ENCODE results near the gene TAS2R50.
A peak's percentile ranks its signal among the peaks of the same experiment; 100 is the strongest.

Gene TAS2R50

GRCh38 chr12:10943167-10943566 lies 43.5 kb downstream of the TAS2R50 start:
- no peak overlapping the region for H2BK12ac ChIP-seq (ENCODE audit: low read length in 2 of 2)
- no peaks in the 10 kb centered on the region for H3K36me3 ChIP-seq (ENCODE audit: control insufficient read depth in 1 of 2, insufficient read depth in 2 of 2, low read depth in 1 of 2, low read length in 2 of 2)
- H3K9ac ChIP-seq (ENCODE audit: low read length) = no peak overlapping the region
- H3K18ac ChIP-seq (ENCODE audit: low read depth in 1 of 2, low read length in 2 of 2) = no peak overlapping the region
- no peak overlapping the region for H3K4me2 ChIP-seq (ENCODE audit: low read length, poor library complexity, severe bottlenecking)
- no peak overlapping the region for H3K4me3 ChIP-seq (ENCODE audit: insufficient read depth in 1 of 2, low read depth in 1 of 2, low read length in 2 of 2)
- peak overlapping the region; percentile 13 for H3K27ac ChIP-seq (ENCODE audit: low read length, poor library complexity, severe bottlenecking)
- H3K23ac ChIP-seq (ENCODE audit: low read length in 2 of 2) = no peak overlapping the region
- H3K14ac ChIP-seq (ENCODE audit: low read length in 2 of 2) = no peak overlapping the region
- H4K91ac ChIP-seq (ENCODE audit: low read length) = no peak overlapping the region
- H3K9me3 ChIP-seq (ENCODE audit: control insufficient read depth, low read length) = peaks cover 25% of the 10 kb centered on the region
- H4K8ac ChIP-seq (ENCODE audit: low read length) = no peak overlapping the region
- DNase-seq = no peak
- WGBS = 98% methylated on average over 2 of the region's 2 CpGs
- no peak overlapping the region for H2BK5ac ChIP-seq (ENCODE audit: low read depth, low read length, poor library complexity, severe bottlenecking)
- peaks cover 3% of the 10 kb centered on the region for H3K79me1 ChIP-seq (replicated peaks; ENCODE audit: low read length, poor library complexity, severe bottlenecking)
- H2BK120ac ChIP-seq (ENCODE audit: low read depth, low read length) = no peak overlapping the region
- peaks cover 6% of the 10 kb centered on the region for H3K4me1 ChIP-seq (ENCODE audit: control insufficient read depth, insufficient read depth, low read depth, low read length)
- H3K4ac ChIP-seq (ENCODE audit: low read depth in 1 of 2, low read length in 2 of 2) = no peak overlapping the region
- no peak overlapping the region for H2AK5ac ChIP-seq (ENCODE audit: low read length, severe bottlenecking)
- no peaks in the 10 kb centered on the region for H3K27me3 ChIP-seq (ENCODE audit: control insufficient read depth in 1 of 2, insufficient read depth in 1 of 2, low read length in 2 of 2)
- H2AFZ ChIP-seq (ENCODE audit: low read depth, low read length) = no peak overlapping the region
- H2BK15ac ChIP-seq (ENCODE audit: low read depth, poor library complexity, severe bottlenecking) = no peak overlapping the region

- no peak overlapping the region for H3K23ac ChIP-seq (ENCODE audit: low read length in 2 of 2)
- WGBS = 68% methylated on average over 4 of the region's 4 CpGs
- H2BK15ac ChIP-seq (ENCODE audit: low read depth, poor library complexity, severe bottlenecking) = no peak overlapping the region
- peak overlapping the region; percentile 43 for H3K27ac ChIP-seq (ENCODE audit: low read length, poor library complexity, severe bottlenecking)
- no peak overlapping the region for H3K4me2 ChIP-seq (ENCODE audit: low read length, poor library complexity, severe bottlenecking)
- H3K4ac ChIP-seq (ENCODE audit: low read depth in 1 of 2, low read length in 2 of 2) = no peak overlapping the region
- no peaks in the 10 kb centered on the region for H3K27me3 ChIP-seq (ENCODE audit: control insufficient read depth in 1 of 2, insufficient read depth in 1 of 2, low read length in 2 of 2)
- H3K79me1 ChIP-seq (replicated peaks; ENCODE audit: low read length, poor library complexity, severe bottlenecking) = peaks cover 3% of the 10 kb centered on the region
- H2AK5ac ChIP-seq (ENCODE audit: low read length, severe bottlenecking) = peak overlapping the region; percentile 80
- H4K91ac ChIP-seq (ENCODE audit: low read length) = no peak overlapping the region
- no peak overlapping the region for H4K8ac ChIP-seq (ENCODE audit: low read length)
- peak overlapping the region in 1 of 2 experiments; percentile 1 for H3K14ac ChIP-seq (ENCODE audit: low read length in 2 of 2)
- no peak overlapping the region for H3K9ac ChIP-seq (ENCODE audit: low read length)
- H3K18ac ChIP-seq (ENCODE audit: low read depth in 1 of 2, low read length in 2 of 2) = no peak overlapping the region
- H3K36me3 ChIP-seq (ENCODE audit: control insufficient read depth in 1 of 2, insufficient read depth in 2 of 2, low read depth in 1 of 2, low read length in 2 of 2) = no peaks in the 10 kb centered on the region
- no peak overlapping the region for H3K4me3 ChIP-seq (ENCODE audit: insufficient read depth in 1 of 2, low read depth in 1 of 2, low read length in 2 of 2)
- no peak overlapping the region for H2BK120ac ChIP-seq (ENCODE audit: low read depth, low read length)
- H3K4me1 ChIP-seq (ENCODE audit: control insufficient read depth, insufficient read depth, low read depth, low read length) = peaks cover 6% of the 10 kb centered on the region
- H2BK5ac ChIP-seq (ENCODE audit: low read depth, low read length, poor library complexity, severe bottlenecking) = no peak overlapping the region
- peaks cover 14% of the 10 kb centered on the region for H3K9me3 ChIP-seq (ENCODE audit: control insufficient read depth, low read length)
- H2AFZ ChIP-seq (ENCODE audit: low read depth, low read length) = no peak overlapping the region
- H2BK12ac ChIP-seq (ENCODE audit: low read length in 2 of 2) = no peak overlapping the region
- DNase-seq = no peak
These were observed 44.6 kb downstream of the TAS2R50 start for GRCh38 chr12:10941916-10942607.

- H3K79me1 ChIP-seq (replicated peaks; ENCODE audit: low read length, poor library complexity, severe bottlenecking) = peaks cover 3% of the 10 kb centered on the region
- no peak for DNase-seq
- no peak overlapping the region for H3K4ac ChIP-seq (ENCODE audit: low read depth in 1 of 2, low read length in 2 of 2)
- H2BK15ac ChIP-seq (ENCODE audit: low read depth, poor library complexity, severe bottlenecking) = no peak overlapping the region
- no peak overlapping the region for H3K4me3 ChIP-seq (ENCODE audit: insufficient read depth in 1 of 2, low read depth in 1 of 2, low read length in 2 of 2)
- peak overlapping the region; percentile 43 for H3K27ac ChIP-seq (ENCODE audit: low read length, poor library complexity, severe bottlenecking)
- H2BK5ac ChIP-seq (ENCODE audit: low read depth, low read length, poor library complexity, severe bottlenecking) = no peak overlapping the region
- no peak overlapping the region for H3K23ac ChIP-seq (ENCODE audit: low read length in 2 of 2)
- H4K91ac ChIP-seq (ENCODE audit: low read length) = no peak overlapping the region
- no peak overlapping the region for H3K9ac ChIP-seq (ENCODE audit: low read length)
- no peak overlapping the region for H2BK12ac ChIP-seq (ENCODE audit: low read length in 2 of 2)
- H3K27me3 ChIP-seq (ENCODE audit: control insufficient read depth in 1 of 2, insufficient read depth in 1 of 2, low read length in 2 of 2) = no peaks in the 10 kb centered on the region
- H2AK5ac ChIP-seq (ENCODE audit: low read length, severe bottlenecking) = peak overlapping the region; percentile 80
- H3K36me3 ChIP-seq (ENCODE audit: control insufficient read depth in 1 of 2, insufficient read depth in 2 of 2, low read depth in 1 of 2, low read length in 2 of 2) = no peaks in the 10 kb centered on the region
- H3K9me3 ChIP-seq (ENCODE audit: control insufficient read depth, low read length) = peaks cover 7% of the 10 kb centered on the region
- H3K14ac ChIP-seq (ENCODE audit: low read length in 2 of 2) = no peak overlapping the region
- no peak overlapping the region for H3K4me2 ChIP-seq (ENCODE audit: low read length, poor library complexity, severe bottlenecking)
- no peak overlapping the region for H4K8ac ChIP-seq (ENCODE audit: low read length)
- H2BK120ac ChIP-seq (ENCODE audit: low read depth, low read length) = no peak overlapping the region
- H2AFZ ChIP-seq (ENCODE audit: low read depth, low read length) = no peak overlapping the region
- H3K4me1 ChIP-seq (ENCODE audit: control insufficient read depth, insufficient read depth, low read depth, low read length) = peaks cover 6% of the 10 kb centered on the region
- H3K18ac ChIP-seq (ENCODE audit: low read depth in 1 of 2, low read length in 2 of 2) = no peak overlapping the region
These were observed 45.3 kb downstream of the TAS2R50 start for GRCh38 chr12:10941369-10941768.

GRCh38 chr12:10940389-10940788 lies 46.3 kb downstream of the TAS2R50 start:
- 80% methylated on average over 1 of the region's 2 CpGs for WGBS
- Histone ChIP-seq H2BK15ac (ENCODE audit: low read depth, poor library complexity, severe bottlenecking) (no peak overlapping the region), H3K4me3 (ENCODE audit: insufficient read depth in 1 of 2, low read depth in 1 of 2, low read length in 2 of 2) (no peak overlapping the region)

More at GRCh38 chr12:10940389-10940788, 46.3 kb downstream of the TAS2R50 start:
- Histone ChIP-seq H2BK12ac (ENCODE audit: low read length in 2 of 2) (no peak overlapping the region), H2AFZ (ENCODE audit: low read depth, low read length) (no peak overlapping the region), H3K27ac (ENCODE audit: low read length, poor library complexity, severe bottlenecking) (peak overlapping the region; percentile 33), H4K8ac (ENCODE audit: low read length) (no peak overlapping the region), H3K79me1 (replicated peaks; ENCODE audit: low read length, poor library complexity, severe bottlenecking) (peaks cover 4% of the 10 kb centered on the region), H3K4me2 (ENCODE audit: low read length, poor library complexity, severe bottlenecking) (no peak overlapping the region), H3K4me1 (ENCODE audit: control insufficient read depth, insufficient read depth, low read depth, low read length) (peaks cover 6% of the 10 kb centered on the region), H3K36me3 (ENCODE audit: control insufficient read depth in 1 of 2, insufficient read depth in 2 of 2, low read depth in 1 of 2, low read length in 2 of 2) (no peaks in the 10 kb centered on the region), H3K4ac (ENCODE audit: low read depth in 1 of 2, low read length in 2 of 2) (no peak overlapping the region), H3K18ac (ENCODE audit: low read depth in 1 of 2, low read length in 2 of 2) (no peak overlapping the region), H3K9ac (ENCODE audit: low read length) (no peak overlapping the region), H2AK5ac (ENCODE audit: low read length, severe bottlenecking) (no peak overlapping the region), H2BK5ac (ENCODE audit: low read depth, low read length, poor library complexity, severe bottlenecking) (no peak overlapping the region), H3K9me3 (ENCODE audit: control insufficient read depth, low read length) (peaks cover 5% of the 10 kb centered on the region), H3K14ac (ENCODE audit: low read length in 2 of 2) (no peak overlapping the region), H3K27me3 (ENCODE audit: control insufficient read depth in 1 of 2, insufficient read depth in 1 of 2, low read length in 2 of 2) (no peaks in the 10 kb centered on the region), H2BK120ac (ENCODE audit: low read depth, low read length) (no peak overlapping the region), H3K23ac (ENCODE audit: low read length in 2 of 2) (no peak overlapping the region), H4K91ac (ENCODE audit: low read length) (no peak overlapping the region)
- DNase-seq = peak; percentile 33

Data from mesenchymal stem cell (in vitro differentiated cells and primary cell).